Ureter (tissue), 1 donor: ENCODE results near the gene KRTAP4-3. TPM values are rescaled to one million over a fixed set of nuclear protein-coding genes. Genes with fewer than 3 reads are reported as not detected.
"Not testable (repeated sequence)": the region's sequence is repeated elsewhere in the genome, so short reads cannot be mapped to it uniquely, and the experiment has no call there.

ENCODE experiments used
- DNase-seq: peaks from one replicate; pipeline ENCODE4 v3.0.0-alpha.2; 2020; ENCODE audit warnings: low spot score
- total RNA-seq: library from RNA; stranded (reverse); gene quantifications from one replicate; pipeline ENCODE4 v1.2.4, GENCODE V29; 2023
- donor health status: DM: yes; HTN: yes; CAD: no.

The KRTAP4-3 gene
- total RNA-seq, 1 donor from 2014 or later = not detected

DNA sequence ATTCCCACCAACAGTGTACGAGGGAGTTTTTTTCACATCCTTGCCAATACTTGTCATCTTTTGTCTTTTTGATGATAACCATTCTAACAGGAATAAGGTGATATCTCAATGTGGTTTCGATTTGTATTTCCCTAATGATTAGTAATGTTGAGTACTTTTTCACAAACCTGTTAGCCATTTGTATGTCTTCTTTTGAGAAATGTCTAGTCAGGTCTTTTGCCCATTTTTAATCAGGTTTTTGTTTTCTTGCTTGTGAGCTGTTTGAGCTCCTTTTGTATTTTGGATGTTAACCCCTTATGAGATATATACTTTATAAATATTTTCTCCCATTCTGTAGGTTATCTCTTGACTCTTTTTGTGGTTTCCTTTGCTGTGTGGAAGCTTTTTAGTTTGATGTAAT, 16.5 kb downstream of the KRTAP4-3 start:
- DNase-seq = no peak

DNA sequence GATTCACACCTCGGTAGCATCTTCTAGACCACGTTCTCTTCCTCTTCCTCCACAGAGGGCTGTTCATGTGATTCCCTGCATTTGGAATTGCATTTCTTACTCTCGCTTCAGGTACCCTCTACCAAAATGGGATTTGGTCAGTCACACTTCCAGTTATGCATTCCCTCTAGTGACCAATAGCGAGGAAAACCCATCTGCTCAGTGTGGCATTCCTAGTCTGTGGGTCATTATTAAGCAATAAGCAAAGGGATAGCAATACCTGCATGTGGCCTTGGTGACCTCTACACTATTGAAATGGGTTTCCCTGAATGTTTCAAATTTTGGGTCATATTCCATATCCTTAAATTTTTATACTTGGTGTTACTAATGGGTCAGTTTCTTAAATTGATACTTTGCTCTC, 18.0 kb downstream of the KRTAP4-3 start:
- DNase-seq = no peak

DNA sequence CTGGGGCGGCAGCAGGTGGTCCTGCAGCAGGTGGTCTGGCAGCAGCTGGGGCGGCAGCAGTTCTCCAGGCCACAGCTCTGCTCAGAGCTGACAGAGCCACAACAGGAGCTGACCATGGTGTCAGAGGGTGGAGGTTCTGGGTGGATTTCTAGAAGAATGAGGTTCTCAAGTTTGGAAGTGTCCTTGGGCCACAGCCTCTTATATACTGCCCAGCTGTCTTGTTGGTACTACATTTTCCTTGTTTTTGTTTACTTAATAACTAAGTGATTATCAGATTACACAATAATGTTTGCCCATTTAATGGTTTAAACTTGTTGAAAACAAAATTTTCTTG, 18.4 kb downstream of the KRTAP4-3 start, which contains the start of gene KRTAP4-5:
Gene KRTAP4-5, minus strand, starts transcription at position 174 of the 334 bp plus-strand sequence. Its CDS starts 58 bp downstream, at position 116.
- no peak for DNase-seq

DNA sequence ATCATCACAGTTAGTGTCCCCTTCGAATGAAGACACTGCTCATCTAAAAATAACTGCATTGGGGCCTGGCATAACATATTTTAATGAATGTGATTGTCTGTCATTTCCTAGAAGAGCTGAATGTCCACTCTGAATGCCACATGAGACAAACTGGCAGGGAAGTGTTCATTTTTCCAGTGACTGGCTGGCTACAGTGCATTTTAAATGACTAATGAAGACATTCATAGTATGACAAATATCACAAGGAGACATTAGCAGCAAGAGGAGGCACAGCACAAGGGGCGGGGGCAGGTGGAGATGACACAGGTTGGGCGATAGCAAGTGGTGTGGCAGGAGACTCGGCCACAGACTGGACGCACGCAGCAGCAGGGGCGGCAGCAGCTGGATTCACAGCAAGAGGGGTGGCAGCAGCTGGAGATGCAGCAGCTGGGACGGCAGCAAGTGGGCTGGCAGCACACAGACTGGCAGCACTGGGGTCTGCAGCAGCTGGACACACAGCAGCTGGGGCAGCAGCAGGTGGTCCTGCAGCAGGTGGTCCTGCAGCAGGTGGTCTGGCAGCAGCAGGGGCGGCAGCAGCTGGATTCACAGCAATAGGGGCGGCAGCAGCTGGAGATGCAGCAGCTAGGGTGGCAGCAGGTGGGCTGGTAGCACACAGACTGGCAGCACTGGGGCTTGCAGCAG, 18.9 kb downstream of the KRTAP4-3 start:
- not testable (repeated sequence) for DNase-seq

DNA sequence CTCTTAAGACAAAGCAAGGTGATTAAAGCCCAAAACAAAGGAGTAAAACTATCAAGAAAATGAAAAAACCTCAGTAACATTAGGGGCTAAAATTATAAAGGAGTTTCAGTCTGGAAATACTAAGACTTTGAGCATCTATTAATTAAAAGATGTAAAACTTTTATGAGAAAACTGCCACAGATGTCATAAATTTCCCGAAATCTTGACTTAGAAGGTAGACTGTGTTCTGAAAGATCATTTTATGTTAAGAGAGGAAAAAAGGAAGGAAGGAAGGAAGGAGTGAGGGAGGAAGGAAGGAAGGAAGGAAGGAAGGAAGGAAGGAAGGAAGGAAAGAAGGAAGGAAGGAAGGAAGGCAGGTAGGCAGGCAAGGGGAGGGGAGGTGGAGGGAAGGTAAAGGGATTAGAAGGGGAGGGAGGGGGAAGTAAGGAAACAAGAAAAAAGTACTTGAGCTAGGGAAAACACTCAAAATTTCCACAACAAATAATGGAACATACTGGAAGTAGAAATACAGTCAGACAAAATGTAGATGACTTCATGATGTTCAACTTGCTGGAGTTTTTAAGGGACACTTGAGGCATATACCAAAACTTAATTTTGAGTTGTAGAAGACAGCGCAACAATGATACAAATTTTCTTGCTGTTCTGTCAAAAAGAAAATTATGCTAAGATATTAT, 20.4 kb downstream of the KRTAP4-3 start:
- DNase-seq = no peak

DNA sequence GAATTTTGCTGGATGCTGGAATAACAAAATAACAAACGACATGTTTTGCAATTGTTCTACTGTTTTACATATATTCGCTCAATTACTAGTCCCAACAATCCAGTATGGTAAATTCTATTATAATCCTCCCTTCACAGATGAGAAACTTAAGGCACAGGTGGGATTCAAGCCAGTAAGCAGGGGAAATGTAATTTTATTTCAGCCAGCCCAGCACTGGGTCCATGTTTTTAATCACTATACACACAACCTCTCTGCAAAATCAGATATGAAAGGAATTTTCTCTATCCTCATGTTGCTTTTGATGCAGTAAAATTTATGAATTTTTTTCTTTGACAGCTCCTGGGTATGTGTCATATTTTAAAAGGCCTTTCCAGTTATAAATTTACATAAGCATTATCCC, 22.8 kb downstream of the KRTAP4-3 start:
- no peak for DNase-seq

DNA sequence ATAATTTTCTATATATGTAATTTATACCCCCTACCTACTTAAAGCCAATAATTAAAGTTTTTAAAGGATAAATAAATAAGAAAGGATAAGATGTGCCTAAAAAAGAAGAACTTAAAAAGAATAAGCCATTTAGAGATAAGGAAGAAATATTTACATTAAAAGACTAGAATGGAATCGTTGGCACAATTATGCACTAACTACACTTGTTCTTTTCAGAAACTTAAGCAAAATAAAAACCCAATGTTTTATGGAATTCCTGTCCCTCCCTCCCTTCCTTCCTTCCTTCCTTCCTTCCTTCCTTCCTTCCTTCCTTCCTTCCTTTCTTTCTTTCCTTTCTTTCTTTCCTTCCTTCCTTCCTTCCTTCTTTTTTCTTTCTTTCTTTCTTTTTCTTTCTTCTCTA, 23.2 kb downstream of the KRTAP4-3 start:
- no peak for DNase-seq

DNA sequence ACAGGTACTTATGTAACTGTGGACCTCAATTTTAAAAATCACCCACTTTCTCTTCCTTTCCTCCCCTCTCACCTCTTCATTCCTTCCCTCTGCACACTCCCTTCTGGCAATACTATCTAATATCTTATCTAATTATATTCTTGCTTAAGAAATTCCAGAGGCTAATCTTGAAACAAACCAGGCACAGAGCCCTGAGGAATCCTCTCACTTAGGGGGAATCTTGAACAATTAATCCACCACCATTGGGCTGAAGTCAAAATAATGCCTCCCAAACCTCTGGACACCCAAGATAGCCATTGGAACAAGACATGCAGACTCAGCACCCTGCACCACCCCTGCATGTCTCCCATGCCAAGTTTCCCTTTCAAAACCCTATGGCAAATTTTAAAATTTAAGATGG, 26.7 kb downstream of the KRTAP4-3 start:
- no peak for DNase-seq

DNA sequence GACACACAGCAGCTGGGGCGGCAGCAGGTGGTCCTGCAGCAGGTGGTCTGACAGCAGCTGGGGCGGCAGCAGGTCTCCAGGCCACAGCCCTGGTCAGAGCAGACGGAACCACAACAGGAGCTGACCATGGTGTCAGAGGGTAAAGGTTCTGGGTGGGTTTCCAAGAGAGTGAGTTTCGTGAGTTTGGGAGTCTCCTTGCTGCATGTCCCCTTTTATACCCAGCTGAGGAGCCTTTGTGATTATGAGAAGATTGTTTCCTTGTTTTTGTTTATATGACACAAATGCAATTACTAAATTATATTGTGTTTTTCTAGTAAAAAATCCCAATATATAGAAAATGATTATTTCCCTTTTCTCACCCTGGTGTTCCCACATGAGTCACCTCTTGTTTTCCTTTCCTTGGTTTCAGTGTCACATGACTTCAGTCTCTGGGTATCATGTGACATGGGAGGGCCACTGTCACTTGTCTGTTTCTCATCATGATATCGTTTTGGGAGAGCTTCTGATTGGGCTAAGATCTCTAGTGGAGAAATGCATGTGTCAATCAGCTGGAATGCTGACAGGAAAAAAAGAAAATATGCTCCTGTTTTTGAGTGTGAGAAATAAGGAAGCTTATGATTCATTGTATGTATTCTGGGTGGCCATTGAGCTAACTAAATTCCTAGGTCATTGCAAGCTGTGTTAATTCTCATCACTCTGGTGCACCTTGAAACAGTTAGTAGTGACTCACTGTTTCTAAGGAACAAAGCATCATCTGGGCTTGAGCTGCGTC, 27.5 kb downstream of the KRTAP4-3 start, which contains the start of gene KRTAP4-6:
Gene KRTAP4-6, minus strand, starts transcription at position 185 of the 772 bp plus-strand sequence. Its CDS starts 57 bp downstream, at position 128.
- no peak for DNase-seq

DNA sequence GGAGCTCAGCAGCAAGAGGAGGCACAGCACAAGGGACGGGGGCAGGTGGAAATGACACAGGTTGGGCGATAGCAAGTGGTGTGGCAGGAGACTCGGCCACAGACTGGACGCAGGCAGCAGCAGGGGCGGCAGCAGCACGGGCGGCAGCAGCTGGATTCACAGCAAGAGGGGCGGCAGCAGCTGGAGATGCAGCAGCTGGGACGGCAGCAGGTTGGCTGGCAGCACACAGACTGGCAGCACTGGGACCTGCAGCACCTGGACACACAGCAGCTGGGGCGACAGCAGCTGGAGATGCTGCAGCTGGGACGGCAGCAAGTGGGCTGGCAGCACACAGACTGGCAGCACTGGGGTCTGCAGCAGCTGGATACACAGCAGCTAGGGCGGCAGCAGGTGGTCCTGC, 28.2 kb downstream of the KRTAP4-3 start:
- not testable (repeated sequence) for DNase-seq

DNA sequence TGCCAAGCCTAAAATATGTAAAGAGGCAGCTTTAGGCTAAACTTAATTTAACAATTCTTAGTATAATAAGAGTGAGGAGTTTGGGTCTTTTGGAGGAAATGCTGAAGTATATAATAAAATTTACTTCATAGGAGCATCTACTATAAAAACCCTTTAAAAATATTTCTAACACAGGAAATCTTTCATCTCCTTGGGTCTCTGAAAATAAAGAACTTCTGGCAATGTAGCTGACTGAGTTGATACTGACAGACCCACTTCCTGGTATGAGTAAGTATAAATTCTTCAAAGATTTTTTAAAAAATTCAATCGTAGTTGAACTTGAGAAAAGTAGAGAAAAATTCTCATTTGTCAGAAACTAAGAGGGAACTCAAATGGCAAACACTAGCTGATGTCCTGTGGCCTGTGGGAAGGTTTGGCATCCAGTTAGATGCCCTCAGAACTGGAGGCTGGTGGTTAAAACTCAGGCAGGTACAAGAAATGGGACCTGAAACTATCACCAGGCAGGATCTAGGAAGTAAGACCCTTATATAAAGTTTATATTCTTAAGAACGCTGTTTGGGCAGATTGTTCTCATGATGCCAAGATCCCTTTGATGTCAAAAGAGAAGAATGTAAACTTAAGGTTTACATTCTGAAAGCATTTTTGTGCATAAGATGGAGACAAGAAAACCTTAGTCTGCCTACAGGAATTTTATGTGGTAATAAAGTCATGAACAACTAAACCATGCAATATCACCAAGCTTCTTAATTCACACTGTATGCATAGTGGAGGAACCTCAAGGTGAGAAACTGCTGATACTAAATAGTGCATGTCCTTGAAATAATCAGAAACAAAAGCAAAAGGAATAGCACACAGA, 33.9 kb downstream of the KRTAP4-3 start:
- no peak for DNase-seq

DNA sequence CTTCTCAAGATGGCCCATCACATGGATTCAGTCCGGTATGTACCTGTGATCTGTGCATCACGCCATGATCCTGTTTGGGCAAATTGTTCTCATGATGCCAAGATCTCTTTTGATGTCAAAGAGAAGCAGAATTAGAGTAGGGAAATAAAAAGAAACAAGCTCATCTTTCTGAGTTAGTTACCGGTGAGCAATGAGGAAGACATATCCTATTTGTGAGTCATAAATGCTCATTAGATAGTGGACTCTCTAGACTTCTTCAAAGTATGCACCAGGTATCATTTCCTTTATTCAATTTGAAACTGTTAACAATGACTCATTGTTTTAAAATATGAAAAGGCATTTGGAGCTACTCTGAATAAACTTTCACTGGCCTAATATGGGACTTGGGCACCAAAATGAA, 36.0 kb downstream of the KRTAP4-3 start:
- DNase-seq = no peak

DNA sequence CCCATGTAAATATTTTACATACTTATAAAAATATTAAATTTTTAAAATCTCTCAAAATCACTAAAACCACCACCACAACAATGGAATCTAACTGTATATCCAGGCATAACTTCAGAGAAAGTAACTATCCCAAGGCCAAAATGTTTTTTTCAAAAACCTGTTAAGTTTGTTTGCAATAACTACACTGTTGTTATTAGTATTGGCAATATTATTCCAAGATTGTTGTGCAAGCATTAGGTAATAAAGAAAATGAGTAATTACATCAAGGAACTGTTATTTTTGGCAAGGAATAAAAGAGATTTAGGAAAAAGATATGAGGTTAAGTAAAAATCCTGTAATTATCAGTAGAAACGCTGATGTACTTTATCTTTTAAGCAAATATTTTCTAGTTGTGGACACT, 40.6 kb downstream of the KRTAP4-3 start:
- no peak for DNase-seq

DNA sequence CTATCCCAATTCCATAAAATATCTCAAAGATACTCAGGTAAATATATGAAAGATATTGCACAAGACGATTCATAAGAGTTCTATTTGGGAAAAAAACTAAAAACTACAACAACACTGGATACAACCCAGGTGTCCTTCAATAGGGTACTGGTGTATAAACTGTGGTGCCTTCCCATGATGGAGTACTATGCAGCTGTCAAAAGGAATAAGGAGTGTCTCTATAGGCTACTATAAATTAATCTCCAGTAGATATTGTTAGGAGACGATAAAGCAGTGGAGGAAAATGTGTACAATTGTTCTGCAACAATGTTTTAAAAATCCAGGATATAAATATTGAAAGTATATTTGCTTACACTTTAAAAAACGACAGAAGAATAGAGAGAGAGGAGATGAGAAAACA, 41.6 kb downstream of the KRTAP4-3 start:
- no peak for DNase-seq

DNA sequence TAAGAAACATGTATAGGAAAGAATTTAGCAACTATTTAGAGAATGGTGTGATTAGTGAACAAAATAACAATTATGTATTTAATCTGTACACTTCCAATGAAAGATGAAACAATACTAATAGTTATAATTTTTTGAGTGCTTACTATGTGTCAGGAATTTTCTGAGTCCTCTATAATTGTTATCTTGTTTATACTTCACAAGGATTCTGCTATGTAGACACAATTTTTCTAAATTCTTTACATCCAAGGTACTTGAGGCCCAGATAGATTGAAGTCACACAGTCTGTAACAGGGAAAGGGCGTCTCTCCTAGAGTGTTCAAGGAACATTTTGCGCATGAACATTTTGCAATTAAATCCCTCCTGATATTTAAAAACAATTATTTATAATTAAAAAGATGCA, 43.0 kb downstream of the KRTAP4-3 start:
- no peak for DNase-seq

DNA sequence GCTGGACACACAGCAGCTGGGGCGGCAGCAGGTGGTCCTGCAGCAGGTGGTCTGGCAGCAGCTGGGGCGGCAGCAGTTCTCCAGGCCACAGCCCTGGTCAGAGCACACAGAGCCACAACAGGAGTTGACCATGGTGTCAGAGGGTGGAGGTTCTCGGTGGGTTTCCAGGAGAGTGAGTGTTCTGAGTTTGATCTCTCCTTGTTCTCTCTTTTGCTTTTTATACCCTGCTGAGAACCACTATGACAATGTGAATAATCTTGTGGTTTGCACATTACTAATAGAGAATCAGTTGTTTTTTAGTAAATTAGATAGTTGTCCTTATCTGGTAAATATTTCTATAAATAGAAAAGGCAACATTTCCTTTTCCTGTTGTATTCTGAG, 44.0 kb downstream of the KRTAP4-3 start, which contains the start of gene KRTAP4-12:
Gene KRTAP4-12, minus strand, starts transcription at position 192 of the 381 bp plus-strand sequence. Its CDS starts 60 bp downstream, at position 132.
- DNase-seq = not testable (repeated sequence)

DNA sequence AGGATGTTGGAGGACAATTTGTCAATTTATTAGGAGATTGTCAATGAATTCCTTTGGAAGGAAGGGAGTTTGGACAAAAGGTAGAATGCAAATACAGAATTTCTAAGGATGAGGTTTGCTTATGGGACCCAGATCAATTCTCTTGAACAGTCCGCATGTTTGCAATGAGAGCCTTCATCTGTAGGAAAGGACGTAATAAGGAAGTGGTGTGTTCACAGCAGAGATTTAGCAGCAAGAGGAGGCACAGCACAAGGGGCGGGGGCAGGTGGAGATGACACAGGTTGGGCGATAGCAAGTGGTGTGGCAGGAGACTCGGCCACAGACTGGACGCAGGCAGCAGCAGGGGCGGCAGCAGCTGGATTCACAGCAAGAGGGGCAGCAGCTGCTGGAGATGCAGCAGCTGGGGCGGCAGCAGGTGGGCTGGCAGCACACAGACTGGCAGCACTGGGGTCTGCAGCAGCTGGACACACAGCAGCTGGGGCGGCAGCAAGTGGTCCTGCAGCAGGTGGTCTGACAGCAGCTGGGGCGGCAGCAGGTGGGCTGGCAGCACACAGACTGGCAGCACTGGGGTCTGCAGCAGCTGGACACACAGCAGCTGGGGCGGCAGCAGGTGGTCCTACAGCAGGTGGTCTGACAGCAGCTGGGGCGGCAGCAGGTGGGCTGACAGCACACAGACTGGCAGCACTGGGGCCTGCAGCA, 44.6 kb downstream of the KRTAP4-3 start:
- not testable (repeated sequence) for DNase-seq

DNA sequence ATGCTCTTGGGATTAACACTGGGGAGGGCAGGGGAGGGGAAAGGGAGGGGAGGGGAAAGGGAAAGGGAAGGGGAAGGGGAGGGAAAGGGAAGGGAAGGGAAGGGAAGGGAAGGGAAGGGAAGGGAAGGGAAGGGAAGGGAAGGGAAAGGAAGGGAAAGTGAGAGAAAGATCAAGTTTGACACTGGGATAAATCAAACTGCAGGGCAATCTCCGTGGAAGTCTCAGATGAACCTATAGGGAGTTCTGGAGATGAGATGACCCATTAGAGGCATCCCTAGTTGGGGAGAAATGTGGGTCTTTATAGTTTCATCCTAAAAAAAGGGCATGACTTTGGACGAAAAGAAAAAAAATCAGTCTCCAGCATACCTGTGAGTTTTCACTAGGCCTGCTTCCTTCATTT, 46.3 kb downstream of the KRTAP4-3 start:
- DNase-seq = no peak

DNA sequence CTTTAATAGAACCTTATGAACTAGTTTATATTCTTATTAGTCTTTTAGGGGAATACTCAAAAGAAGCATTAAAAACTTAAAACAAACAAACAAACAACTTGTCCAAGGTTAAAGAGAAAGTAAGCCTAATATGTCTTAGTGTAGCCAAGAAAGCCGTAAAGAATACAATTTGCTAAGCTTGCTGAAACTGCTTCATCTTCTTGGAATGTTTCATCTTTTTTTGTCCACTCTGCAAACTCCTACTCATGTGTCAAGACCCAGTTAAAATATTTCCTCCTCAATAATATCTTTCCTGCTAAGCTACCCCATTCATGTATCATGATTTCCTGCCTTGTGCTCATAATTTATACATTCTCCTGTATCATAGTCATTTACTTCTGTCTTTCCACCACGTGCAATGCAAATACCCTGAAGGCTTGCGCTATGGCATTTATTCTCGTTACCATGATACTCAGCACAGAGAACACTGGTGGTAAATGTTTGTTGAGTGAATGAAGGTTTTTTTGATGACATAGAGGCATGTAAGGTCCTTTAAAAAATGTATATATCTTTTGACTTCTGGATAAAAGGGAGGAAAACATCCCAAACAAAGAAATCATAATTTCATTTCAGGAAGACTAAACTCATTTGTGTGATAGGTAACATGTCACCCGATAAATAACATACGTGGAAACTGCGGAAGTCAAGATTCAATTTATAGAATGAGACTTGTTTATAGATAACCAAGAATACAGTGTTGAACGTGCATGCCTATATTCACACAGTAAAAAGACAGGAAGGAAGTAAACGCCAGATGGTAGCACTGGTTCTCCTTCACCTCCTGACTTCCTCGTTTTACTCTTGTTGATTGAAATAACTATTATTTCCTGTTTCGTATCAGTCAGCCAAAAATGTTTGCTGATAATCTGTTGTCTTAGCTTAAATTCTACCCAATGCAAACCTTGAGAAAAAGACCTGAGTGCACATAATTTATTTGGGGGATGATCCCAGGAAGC, 48.0 kb downstream of the KRTAP4-3 start:
- DNase-seq = not testable (repeated sequence)

DNA sequence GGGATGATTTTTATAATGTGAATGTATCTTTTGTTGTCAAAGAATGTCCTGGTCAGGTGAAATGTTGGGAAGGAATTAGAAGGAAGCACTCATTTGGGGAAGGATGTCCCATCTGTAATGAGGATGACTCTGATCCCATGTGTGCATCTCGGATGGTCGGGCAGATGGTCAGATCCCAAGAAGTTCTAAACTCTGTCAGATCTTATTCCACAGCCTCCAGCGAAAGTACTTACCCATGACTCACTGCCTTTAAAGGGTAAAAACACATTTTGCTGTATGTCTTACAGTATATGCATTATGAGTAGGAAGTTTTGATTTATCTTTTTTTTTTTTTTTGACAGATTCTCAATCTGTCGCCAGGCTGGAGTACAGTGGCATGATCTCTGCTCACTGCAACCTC, 49.3 kb downstream of the KRTAP4-3 start:
- DNase-seq = no peak
